Kidney epithelial cell (primary cell): ENCODE results near the gene SUCLG2. TPM values are rescaled to one million over a fixed set of nuclear protein-coding genes. Genes with fewer than 3 reads are reported as not detected.
A peak's percentile ranks its signal among the peaks of the same experiment; 100 is the strongest.

Source experiments
- DNase-seq: peaks from one replicate; pipeline ENCODE4 v3.0.0-alpha.2; 2010; ENCODE audit warnings: low read depth
- H3K27me3 ChIP-seq: 2 replicates; pipeline ENCODE4 v1.6.0; 2011; ENCODE audit warnings: low read length; ENCODE audit not compliant: control insufficient read depth, insufficient read depth
- H3K36me3 ChIP-seq: 2 replicates; pipeline ENCODE4 v1.5.1; 2011; ENCODE audit warnings: low read length; ENCODE audit not compliant: control insufficient read depth, insufficient read depth
- H3K4me3 ChIP-seq: 2 replicates; pipeline ENCODE4 v1.5.1; 2011; ENCODE audit warnings: low read depth, mild to moderate bottlenecking, control low read depth, low read length
- total RNA-seq: library from RNA; depleted of rRNA; stranded (reverse); fragments of >200 nt; gene quantifications from 2 replicates; pipeline ENCODE4 v1.2.3, GENCODE V29; 2015
- TF ChIP-seq, protein P1 (sequence below): IDR thresholded peaks from 2 replicates; pipeline ENCODE4 v1.5.1; 2011; ENCODE audit warnings: mild to moderate bottlenecking, moderate library complexity, low read length, control low read depth, inconsistent platforms; ENCODE audit not compliant: insufficient read depth, poor library complexity, severe bottlenecking

The SUCLG2 gene
- total RNA-seq, 1 donor from 2014 or later = 38.1 TPM

DNA sequence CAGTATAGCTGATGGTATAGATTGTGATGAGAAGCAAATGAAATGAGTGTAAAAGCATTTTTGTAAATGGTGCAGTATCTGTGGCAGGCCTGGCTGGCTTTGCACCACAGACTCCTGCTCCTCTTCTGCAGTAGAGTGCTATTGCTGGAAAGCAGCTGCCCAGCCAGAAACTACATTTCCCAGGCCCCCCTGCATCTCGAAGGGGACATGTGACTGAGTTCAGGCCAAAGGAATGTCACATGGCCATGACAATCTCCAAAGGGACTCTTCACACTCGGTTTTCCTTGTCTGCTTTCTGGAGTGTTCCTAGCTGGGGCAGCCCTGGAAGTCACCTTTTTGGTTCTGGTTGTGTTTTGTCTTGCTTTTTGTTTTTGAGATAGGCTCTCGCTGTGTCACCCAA is 277.1 kb downstream of the SUCLG2 start:
- Histone ChIP-seq H3K27me3 (no peaks in the 10 kb centered on the region), H3K4me3 (no peak overlapping the region), H3K36me3 (no peaks in the 10 kb centered on the region)
- TF ChIP-seq, protein P1, sequence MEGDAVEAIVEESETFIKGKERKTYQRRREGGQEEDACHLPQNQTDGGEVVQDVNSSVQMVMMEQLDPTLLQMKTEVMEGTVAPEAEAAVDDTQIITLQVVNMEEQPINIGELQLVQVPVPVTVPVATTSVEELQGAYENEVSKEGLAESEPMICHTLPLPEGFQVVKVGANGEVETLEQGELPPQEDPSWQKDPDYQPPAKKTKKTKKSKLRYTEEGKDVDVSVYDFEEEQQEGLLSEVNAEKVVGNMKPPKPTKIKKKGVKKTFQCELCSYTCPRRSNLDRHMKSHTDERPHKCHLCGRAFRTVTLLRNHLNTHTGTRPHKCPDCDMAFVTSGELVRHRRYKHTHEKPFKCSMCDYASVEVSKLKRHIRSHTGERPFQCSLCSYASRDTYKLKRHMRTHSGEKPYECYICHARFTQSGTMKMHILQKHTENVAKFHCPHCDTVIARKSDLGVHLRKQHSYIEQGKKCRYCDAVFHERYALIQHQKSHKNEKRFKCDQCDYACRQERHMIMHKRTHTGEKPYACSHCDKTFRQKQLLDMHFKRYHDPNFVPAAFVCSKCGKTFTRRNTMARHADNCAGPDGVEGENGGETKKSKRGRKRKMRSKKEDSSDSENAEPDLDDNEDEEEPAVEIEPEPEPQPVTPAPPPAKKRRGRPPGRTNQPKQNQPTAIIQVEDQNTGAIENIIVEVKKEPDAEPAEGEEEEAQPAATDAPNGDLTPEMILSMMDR = no peak
- no peak for DNase-seq

GRCh38 chr3:67376416-67376815 is 278.0 kb downstream of the SUCLG2 start:
- Histone ChIP-seq H3K27me3 (no peaks in the 10 kb centered on the region), H3K4me3 (no peak overlapping the region), H3K36me3 (no peaks in the 10 kb centered on the region)
- TF ChIP-seq, protein P1 = no peak
- DNase-seq = no peak

- Histone ChIP-seq H3K27me3 (no peaks in the 10 kb centered on the region), H3K36me3 (no peaks in the 10 kb centered on the region), H3K4me3 (no peak overlapping the region)
- DNase-seq = no peak
- TF ChIP-seq, protein P1 = no peak
These were observed 278.4 kb downstream of the SUCLG2 start for GRCh38 chr3:67375976-67376375.

DNA sequence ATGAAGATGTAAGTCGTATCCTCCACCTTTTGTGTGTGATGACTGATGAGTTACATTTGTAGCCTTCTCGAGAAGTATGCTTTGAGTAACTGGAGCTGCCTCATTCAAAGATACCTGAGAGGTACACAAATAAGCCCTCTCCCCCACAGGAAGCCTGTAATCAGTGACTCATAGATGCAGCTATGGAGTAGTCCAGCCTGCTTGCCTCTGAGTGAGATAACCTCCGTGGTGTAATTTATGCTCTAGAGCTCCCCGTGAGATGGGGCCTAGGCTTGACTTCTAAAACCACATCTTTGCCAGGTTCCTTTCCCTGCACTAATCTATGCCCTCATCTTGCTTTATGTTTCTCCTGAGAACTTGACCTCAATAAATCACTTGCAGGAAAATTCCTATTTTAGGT is 291.7 kb downstream of the SUCLG2 start:
- H3K4me3 ChIP-seq = no peak overlapping the region
- H3K36me3 ChIP-seq = no peaks in the 10 kb centered on the region
- TF ChIP-seq, protein P1 = no peak
- H3K27me3 ChIP-seq = no peaks in the 10 kb centered on the region
- DNase-seq = peak; percentile 14

- DNase-seq = no peak
- TF ChIP-seq, protein P1 = no peak
- Histone ChIP-seq H3K27me3 (no peaks in the 10 kb centered on the region), H3K4me3 (no peak overlapping the region), H3K36me3 (no peaks in the 10 kb centered on the region)
These were observed 292.6 kb downstream of the SUCLG2 start for GRCh38 chr3:67361770-67362169.

GRCh38 chr3:67361323-67361722 is 293.1 kb downstream of the SUCLG2 start:
- no peak overlapping the region for H3K4me3 ChIP-seq
- no peaks in the 10 kb centered on the region for H3K27me3 ChIP-seq
- DNase-seq = no peak
- H3K36me3 ChIP-seq = no peaks in the 10 kb centered on the region
- TF ChIP-seq, protein P1 = no peak
